Measurements from ENCODE around the gene DUSP10.

DUSP10 gene

DNA sequence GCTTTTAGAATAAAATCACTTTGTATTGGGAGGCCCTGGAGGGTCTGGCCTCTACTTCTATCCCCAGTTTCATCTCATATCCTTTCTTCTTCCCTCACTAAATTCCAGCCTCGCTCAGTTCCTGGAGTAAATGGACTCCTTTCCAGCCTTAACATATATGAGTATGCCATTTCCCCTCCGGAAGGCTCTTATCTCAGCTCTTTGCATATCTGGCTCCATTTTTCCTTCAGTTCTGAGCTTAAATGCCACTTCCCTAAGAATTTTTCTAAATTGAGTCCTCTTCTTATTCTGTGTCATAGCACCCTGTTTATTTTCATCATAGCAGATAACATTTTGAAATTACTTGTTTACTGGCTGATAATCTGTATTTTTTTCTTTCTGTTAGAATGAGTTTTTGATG, 20.2 kb upstream of the DUSP10 start:
- DNase-seq = no peak

- DNase-seq = no peak
Measured at GRCh38 chr1:221761354-221762002, 19.6 kb upstream of the DUSP10 start.

GRCh38 chr1:221760911-221761310, 19.0 kb upstream of the DUSP10 start:
- no peak for DNase-seq

DNA sequence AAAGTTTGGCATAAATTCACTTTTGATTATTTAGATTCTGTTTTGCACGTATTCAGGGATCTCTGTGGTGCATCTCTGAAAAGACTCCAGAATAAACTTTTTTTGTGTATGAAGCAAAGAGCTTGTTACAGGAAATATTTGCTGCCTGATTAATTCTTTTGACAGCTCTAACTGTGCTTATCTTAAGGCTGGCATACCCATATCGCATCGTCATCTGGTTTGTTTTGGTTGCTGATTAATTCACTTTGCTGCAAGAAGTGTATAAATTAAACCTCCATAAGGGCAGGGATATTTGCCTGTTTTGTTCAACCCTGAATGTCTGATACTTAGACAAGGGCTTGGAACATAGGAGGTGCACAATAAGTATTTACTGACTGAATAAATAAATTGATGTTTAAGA, 17.5 kb upstream of the DUSP10 start:
- DNase-seq = no peak

- no peak for DNase-seq
Measured at GRCh38 chr1:221758455-221758854, 16.6 kb upstream of the DUSP10 start.

- DNase-seq = no peak
Measured at GRCh38 chr1:221756830-221757551, 15.1 kb upstream of the DUSP10 start.

GRCh38 chr1:221753828-221754188, 11.9 kb upstream of the DUSP10 start:
- DNase-seq = no peak

- no peak for DNase-seq
Measured at GRCh38 chr1:221751226-221751887, 9.5 kb upstream of the DUSP10 start.

- DNase-seq = no peak
Measured at GRCh38 chr1:221748981-221749380, 7.1 kb upstream of the DUSP10 start.

- DNase-seq = no peak
Measured at GRCh38 chr1:221747839-221748238, 6.0 kb upstream of the DUSP10 start.

GRCh38 chr1:221743416-221744208, 1.7 kb upstream of the DUSP10 start:
- no peak for DNase-seq

DNA sequence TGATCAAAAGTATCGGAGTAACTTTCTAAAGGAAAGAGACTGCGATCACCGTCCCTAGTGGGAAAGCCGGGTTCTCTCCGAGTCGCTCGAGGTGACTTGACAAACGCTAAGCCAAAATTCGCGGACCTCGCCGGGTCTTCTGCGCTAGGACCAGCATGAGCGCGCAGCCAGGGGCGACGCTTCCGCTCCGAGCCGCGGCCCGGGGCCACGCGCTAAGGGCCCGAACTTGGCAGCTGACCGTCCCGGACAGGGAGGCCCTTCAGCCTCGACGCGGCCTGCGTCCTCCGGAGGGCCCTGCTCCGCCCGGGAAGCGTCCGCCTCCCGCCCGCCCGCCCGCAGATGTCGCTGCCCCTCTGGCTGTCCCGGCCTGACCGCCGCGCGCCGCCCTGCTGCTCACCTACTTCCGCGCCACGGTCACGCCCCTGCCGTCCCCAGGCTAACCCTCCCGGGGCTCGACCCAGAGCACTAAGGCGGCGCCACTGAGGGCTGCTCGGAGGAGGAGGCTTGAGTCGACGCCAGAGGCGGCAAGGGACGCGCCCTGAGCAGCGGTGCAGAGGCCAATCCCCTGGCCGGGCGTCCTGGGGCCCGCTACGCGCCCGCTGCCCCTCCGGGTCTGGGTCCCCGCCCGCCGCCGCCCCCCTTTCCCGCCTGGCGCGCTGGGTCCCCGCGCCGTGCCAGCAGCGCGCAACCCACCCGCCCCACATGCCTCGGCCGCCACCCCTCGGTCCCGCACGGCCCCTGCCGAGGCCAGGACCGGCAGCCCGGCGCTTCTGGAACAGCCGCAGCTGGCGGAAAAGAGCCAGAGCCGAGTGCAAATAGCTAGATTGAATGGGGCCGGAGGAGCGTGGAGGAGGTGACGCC, 896 bp upstream of the DUSP10 start:
- DNase-seq = no peak

GRCh38 chr1:221740993-221741702, 741 bp downstream of the DUSP10 start:
- no peak for DNase-seq

DNA sequence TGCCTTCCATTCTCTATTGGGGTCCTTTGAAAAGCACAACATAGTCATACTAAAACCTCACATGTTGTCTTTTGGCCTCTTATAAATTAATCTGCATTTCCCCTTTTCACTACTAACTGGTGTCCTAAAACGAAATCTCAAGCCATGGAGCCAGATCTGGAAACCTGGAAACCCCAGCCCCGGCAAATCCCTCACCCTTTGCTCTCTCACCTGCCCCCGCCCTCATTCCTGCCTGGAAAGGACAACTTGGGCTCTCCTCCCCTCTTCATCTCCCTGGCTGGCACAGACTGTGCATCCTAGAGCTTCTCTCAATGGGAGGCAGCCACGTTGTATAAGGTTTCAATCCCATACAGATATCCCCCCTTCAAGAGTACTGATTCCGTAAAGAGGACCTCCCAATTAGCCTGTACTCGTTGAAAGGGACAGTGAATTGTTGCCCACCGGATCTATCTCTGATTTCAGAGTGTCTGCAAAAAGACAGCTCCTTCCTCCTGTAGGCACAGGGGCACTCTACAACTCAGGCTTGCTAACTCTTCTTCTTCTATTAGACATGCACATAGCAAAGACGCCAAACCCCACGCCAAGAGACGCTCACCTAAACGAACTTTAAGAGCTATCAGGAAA, 1.4 kb downstream of the DUSP10 start:
- no peak for DNase-seq

DNA sequence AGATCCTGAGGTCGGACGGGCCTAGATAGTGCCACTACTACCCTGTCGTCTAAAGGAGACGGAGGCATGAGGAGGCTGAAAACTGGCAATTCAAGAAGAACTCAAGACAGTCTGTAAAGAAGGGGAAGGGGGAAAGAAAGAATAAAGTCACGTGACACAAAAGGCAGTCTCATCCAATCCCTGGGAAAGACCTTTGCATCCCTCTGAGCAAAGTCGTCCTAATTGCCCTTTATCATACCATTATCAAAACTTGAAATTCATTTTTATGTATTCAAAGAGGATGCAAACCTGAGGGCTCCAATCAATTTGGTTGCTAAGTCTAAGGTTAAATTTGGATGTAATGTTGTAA, 2.2 kb downstream of the DUSP10 start:
- no peak for DNase-seq

GRCh38 chr1:221739018-221739676, 2.7 kb downstream of the DUSP10 start:
- DNase-seq = no peak

- DNase-seq = no peak
Measured at GRCh38 chr1:221736714-221737113, 5.2 kb downstream of the DUSP10 start.

DNA sequence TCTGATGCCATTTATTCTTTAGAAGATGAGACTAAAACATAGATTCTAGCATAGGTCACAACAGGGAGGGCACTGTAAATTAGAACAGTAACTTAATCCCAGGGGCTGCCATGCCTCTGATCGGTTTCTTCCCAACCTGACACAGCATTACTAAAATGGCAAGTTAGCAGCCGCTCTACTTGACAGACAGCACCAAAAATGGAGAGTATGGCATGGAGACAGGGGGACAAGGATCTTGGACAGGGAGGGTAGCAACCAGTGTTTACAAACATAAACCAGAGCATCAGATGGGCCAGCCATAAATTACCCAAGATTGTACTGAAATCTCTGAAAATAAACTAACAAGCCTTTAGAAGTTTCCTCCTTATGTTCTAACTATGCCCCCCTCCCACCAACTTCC, 5.9 kb downstream of the DUSP10 start:
- DNase-seq = no peak

DNA sequence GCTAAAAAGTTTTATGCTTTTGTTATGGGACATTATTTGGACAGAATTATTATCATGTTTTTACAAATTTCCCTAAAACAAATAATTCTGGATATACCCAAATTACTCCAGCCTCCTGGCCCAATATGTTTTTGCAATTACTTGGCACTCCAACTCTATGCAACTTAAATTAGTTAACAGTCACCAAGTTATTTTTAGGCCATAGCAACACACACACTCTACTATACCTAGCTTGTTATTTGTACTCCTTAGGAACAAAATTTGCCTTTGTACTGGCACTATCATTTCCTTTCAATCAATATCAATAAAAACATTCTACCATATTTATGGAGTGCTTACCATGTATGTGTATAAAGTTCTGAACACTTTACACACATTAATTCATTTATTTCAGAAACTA, 7.7 kb downstream of the DUSP10 start:
- DNase-seq = no peak

DNA sequence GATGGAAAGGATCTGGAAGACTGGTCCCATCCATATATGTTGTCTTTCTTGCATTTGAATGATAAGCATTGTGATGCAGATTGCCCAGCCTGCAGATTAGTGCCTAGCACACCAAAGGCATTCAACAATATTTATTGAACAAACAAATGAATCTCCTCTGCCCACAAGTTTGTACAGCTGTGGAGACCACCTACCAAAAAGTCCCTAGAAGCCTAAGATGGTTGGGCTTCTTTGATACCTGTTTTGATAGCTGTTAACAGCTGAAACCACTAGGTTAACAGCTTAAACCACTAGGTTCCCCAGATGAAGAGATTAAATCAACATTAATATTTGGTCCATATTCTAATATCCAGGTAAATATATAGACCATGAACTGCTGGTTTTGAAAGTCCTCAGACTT, 9.8 kb downstream of the DUSP10 start:
- no peak for DNase-seq

DNA sequence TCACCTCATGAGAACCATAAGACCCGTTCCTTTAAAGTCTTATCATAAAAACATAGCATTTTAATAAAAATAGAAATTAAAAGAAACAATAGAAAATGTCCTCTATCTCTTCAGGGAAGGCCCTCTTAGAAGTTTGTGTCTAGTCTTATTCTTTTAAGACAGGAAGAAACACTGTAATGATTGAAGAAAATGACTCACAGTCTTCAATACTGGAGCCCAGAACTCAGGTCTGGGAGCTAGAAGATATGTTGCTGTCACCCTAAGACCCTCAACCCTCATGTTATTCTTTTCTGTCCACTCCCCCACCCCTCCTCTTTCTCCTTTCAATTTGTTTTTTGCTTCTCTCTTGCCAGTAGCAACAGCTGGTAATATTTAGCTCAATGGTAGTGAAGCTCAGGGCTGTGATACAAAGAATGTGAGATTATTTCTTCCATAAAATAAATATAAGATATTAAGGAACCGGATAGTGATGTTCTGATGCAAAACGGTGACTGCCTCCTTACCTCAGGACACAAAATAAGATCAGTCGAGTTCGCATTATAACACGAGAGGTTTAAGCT, 12.0 kb downstream of the DUSP10 start:
- no peak for DNase-seq
